CD4-positive, alpha-beta T cell (primary cell): ENCODE measurements around the gene FCHSD1. TPM values are rescaled to one million over a fixed set of nuclear protein-coding genes. Genes with fewer than 3 reads are reported as not detected.
A peak's percentile ranks its signal among the peaks of the same experiment; 100 is the strongest.

Experiments used
- ATAC-seq: fragments of 200-7000 bp; cut with Tn5 transposase; one replicate; pipeline ENCODE4 v1.10.0; 2022; ENCODE audit warnings: mild to moderate bottlenecking; ENCODE audit not compliant: poor library complexity
- CTCF ChIA-PET: fragments of 350-600 bp; sonication (Branson Sonifier 250); formaldehyde crosslinking; loops from one replicate; lab custom pipeline; 2021; ENCODE audit warnings: antibody characterized with exemption, inconsistent platforms; lab: Charles Lee
- POLR2A ChIA-PET: fragments of 350-600 bp; sonication (Branson Sonifier 250); formaldehyde crosslinking; loops from one replicate; lab custom pipeline; 2021; ENCODE audit warnings: antibody characterized with exemption, inconsistent platforms; lab: Charles Lee
- DNase-seq, 14 experiments: peaks; one replicate each; pipeline ENCODE4 v3.0.0-alpha.2; 2013 to 2020; ENCODE audit warnings: mixed read lengths in 2 of 14
- H3K27ac ChIP-seq, 2 donors: one replicate each; pipeline versions ENCODE4 v1.5.1 to v1.7.0; 2013; ENCODE audit warnings: low read length in 2 of 2, low read depth in 1 of 2, mild to moderate bottlenecking in 1 of 2
- H3K27me3 ChIP-seq, 2 experiments: 1 replicate in 1 of 2; 2 replicates in 1 of 2; pipeline versions ENCODE4 v1.6.1 to v1.7.0; 2013; ENCODE audit warnings: low read length in 2 of 2, control low read depth in 1 of 2, mild to moderate bottlenecking in 1 of 2, moderate library complexity in 1 of 2; ENCODE audit not compliant: insufficient read depth in 2 of 2, control insufficient read depth in 1 of 2
- H3K36me3 ChIP-seq: one replicate; pipeline ENCODE4 v1.6.1; 2013; ENCODE audit warnings: low read length, control low read depth; ENCODE audit not compliant: insufficient read depth
- H3K4me1 ChIP-seq: one replicate; pipeline ENCODE4 v1.6.1; 2013; ENCODE audit warnings: low read length, control low read depth; ENCODE audit not compliant: insufficient read depth
- H3K4me3 ChIP-seq: one replicate; pipeline ENCODE4 v1.5.1; 2013; ENCODE audit warnings: mild to moderate bottlenecking, low read length, moderate library complexity
- H3K9me3 ChIP-seq, 2 experiments: 1 replicate in 1 of 2; 2 replicates in 1 of 2; pipeline versions ENCODE4 v1.6.1 to v1.7.0; 2013; ENCODE audit warnings: low read length in 2 of 2, mild to moderate bottlenecking in 2 of 2, control low read depth in 1 of 2, moderate library complexity in 1 of 2; ENCODE audit not compliant: control insufficient read depth in 1 of 2, insufficient read depth in 1 of 2
- H3K27ac Mint-ChIP-seq: one replicate; pipeline ENCODE4 v1.8.0; 2020; ENCODE audit warnings: mixed read lengths
- H3K27me3 Mint-ChIP-seq: one replicate; pipeline ENCODE4 v1.8.0; 2021; ENCODE audit warnings: mixed read lengths
- H3K36me3 Mint-ChIP-seq: one replicate; pipeline ENCODE4 v1.8.0; 2021; ENCODE audit warnings: low read depth, mixed read lengths
- H3K4me1 Mint-ChIP-seq: one replicate; pipeline ENCODE4 v1.8.0; 2021; ENCODE audit warnings: low read depth, mixed read lengths
- H3K4me3 Mint-ChIP-seq: one replicate; pipeline ENCODE4 v1.8.0; 2020; ENCODE audit warnings: mild to moderate bottlenecking, mixed read lengths
- H3K9me3 Mint-ChIP-seq: one replicate; pipeline ENCODE4 v1.8.0; 2020; ENCODE audit warnings: mixed read lengths
- intact Hi-C, 2 experiments: fragments of 100-400 bp; cut with DNase I in 1 of 2; cut with micrococcal nuclease in 1 of 2; formaldehyde crosslinking; loops; one replicate each; pipeline versions ENCODE4 v1.15.1 to v1.9.0; 2023 to 2025; cut with DNase I, micrococcal nuclease
- total RNA-seq, 174 experiments: library from RNA in 2 of 174; stranded (reverse) in 2 of 174; gene quantifications; one replicate each; pipeline ENCODE4 v1.2.3 and lab custom pipeline; 2021 to 2026
- TF ChIP-seq, protein P1 (sequence below): fragments of 200-600 bp; IDR thresholded peaks from one replicate; pipeline ENCODE4 v1.8.0; 2022; ENCODE audit warnings: antibody characterized with exemption, mild to moderate bottlenecking

The FCHSD1 gene
- total RNA-seq, 2 experiments from 2014 or later = 79.8 to 86.8 TPM

DNA sequence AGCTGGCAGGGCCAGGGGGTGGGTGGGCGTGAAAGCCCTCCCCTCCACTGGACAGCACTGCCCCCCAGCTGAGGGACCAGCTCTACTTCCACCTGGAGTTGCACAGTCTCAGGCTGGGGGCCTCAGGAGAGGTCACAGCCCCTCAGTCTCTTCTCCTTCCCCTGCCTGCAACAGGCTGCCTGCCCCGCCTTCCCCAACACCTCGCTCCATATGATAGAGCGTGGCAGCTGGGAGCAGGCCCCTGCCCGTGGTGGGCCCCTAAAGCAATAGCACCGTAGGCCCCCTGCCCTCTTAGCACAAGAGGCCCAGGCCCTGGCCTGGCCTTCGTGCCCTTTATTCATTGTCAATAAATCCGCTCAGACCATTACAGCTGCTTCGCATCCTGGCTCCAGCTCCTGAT, 10.5 kb downstream of the FCHSD1 start:
- POLR2A ChIA-PET = interaction anchor here (1.2 kb wide), 1 partner anchor 10 kb away, joined by 3 read pairs; no protein-coding TSS in a partner anchor
- H3K9me3 ChIP-seq = no peaks in the 10 kb centered on the region
- H3K4me1 Mint-ChIP-seq = peaks cover 14% of the 10 kb centered on the region
- no peak overlapping the region for H3K4me3 ChIP-seq
- TF ChIP-seq, protein P1, sequence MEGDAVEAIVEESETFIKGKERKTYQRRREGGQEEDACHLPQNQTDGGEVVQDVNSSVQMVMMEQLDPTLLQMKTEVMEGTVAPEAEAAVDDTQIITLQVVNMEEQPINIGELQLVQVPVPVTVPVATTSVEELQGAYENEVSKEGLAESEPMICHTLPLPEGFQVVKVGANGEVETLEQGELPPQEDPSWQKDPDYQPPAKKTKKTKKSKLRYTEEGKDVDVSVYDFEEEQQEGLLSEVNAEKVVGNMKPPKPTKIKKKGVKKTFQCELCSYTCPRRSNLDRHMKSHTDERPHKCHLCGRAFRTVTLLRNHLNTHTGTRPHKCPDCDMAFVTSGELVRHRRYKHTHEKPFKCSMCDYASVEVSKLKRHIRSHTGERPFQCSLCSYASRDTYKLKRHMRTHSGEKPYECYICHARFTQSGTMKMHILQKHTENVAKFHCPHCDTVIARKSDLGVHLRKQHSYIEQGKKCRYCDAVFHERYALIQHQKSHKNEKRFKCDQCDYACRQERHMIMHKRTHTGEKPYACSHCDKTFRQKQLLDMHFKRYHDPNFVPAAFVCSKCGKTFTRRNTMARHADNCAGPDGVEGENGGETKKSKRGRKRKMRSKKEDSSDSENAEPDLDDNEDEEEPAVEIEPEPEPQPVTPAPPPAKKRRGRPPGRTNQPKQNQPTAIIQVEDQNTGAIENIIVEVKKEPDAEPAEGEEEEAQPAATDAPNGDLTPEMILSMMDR = no peak
- H3K4me3 Mint-ChIP-seq = peak overlapping the region; percentile 48
- no peaks in the 10 kb centered on the region for H3K27me3 ChIP-seq
- H3K27ac Mint-ChIP-seq = peak overlapping the region; percentile 21
- no peak for ATAC-seq
- no peak for DNase-seq
- intact Hi-C loops = no loop called here
- H3K4me1 ChIP-seq = peaks cover 26% of the 10 kb centered on the region
- peaks cover 45% of the 10 kb centered on the region for H3K36me3 Mint-ChIP-seq
- no peaks in the 10 kb centered on the region for H3K27me3 Mint-ChIP-seq
- peaks cover 49% of the 10 kb centered on the region for H3K36me3 ChIP-seq
- CTCF ChIA-PET = interaction anchor here (1.4 kb wide), 1 partner anchor 9 kb away, joined by 3 read pairs; no protein-coding TSS in a partner anchor
- H3K27ac ChIP-seq = no peak overlapping the region
- H3K9me3 Mint-ChIP-seq = no peaks in the 10 kb centered on the region

DNA sequence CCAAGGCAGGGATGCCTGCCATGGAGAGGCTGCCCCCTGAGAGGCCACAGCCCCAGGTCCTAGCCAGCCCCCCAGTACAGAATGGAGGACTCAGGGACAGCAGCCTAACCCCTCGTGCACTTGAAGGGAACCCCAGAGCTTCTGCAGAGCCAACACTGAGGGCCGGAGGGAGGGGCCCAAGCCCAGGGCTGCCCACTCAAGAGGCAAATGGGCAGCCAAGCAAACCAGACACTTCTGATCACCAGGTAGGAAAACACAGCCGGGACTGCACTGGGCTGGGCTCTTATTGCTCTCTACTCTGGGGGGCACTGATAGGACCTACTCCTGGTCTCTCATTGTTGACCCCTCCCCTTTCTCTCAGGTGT, 11.2 kb downstream of the FCHSD1 start:
- peaks cover 21% of the 10 kb centered on the region for H3K4me1 Mint-ChIP-seq
- Histone ChIP-seq H3K36me3 (peaks cover 44% of the 10 kb centered on the region), H3K4me3 (no peak overlapping the region), H3K27ac (no peak overlapping the region), H3K9me3 (no peaks in the 10 kb centered on the region), H3K4me1 (peaks cover 32% of the 10 kb centered on the region), H3K27me3 (no peaks in the 10 kb centered on the region)
- TF ChIP-seq, protein P1 = no peak
- DNase-seq = no peak
- peaks cover 46% of the 10 kb centered on the region for H3K36me3 Mint-ChIP-seq
- POLR2A ChIA-PET = no interaction called here
- no peaks in the 10 kb centered on the region for H3K9me3 Mint-ChIP-seq
- peak overlapping the region; percentile 15 for H3K4me3 Mint-ChIP-seq
- no peaks in the 10 kb centered on the region for H3K27me3 Mint-ChIP-seq
- intact Hi-C loops = no loop called here
- ATAC-seq = no peak
- CTCF ChIA-PET = no interaction called here
- H3K27ac Mint-ChIP-seq = no peak overlapping the region

DNA sequence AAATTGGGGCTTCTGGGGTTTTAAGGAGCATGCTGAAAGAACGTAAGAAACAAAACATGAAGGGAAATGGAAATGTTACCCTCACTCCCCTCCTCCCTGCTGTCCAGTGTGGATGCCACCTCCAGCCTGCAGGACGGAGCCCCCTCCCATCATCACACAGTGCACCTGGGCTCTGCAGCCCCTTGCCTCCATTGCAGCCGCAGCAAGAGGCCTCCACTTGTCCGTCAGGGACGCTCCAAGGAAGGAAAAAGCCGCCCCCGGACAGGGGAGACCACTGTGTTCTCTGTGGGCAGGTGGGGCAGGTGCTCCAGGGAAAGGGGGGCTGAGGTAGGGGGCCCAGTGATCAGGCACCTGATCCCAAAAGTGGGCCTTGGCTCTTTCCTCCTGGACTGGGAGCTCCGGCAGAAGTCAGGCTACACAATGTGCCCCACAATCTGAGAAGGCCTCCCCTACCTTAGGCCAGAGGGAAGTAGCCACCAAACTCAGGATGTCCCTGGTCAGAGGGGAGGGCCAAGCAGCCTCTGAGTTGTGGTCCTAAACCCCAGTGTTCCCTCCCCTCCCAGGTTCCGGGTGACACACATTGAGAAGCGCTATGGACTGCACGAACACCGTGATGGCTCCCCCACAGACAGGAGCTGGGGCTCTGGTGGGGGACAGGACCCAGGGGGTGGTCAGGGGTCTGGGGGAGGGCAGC, 11.7 kb downstream of the FCHSD1 start:
- Histone ChIP-seq H3K9me3 (no peaks in the 10 kb centered on the region), H3K27ac (no peak overlapping the region), H3K4me1 (peaks cover 38% of the 10 kb centered on the region), H3K4me3 (no peak overlapping the region), H3K36me3 (peaks cover 42% of the 10 kb centered on the region), H3K27me3 (no peaks in the 10 kb centered on the region)
- DNase-seq (no peak), ATAC-seq (no peak)
- POLR2A ChIA-PET = interaction anchor here (4.7 kb wide), 1 partner anchor 12 kb away, joined by 73 read pairs; the partner anchor contains the start of gene FCHSD1
- no peaks in the 10 kb centered on the region for H3K27me3 Mint-ChIP-seq
- H3K27ac Mint-ChIP-seq = peak overlapping the region; percentile 89
- H3K4me3 Mint-ChIP-seq = no peak overlapping the region
- intact Hi-C loops = loop anchor here in 1 of 2 experiments (5.0 kb wide), 1 partner anchor 47 kb away; no protein-coding TSS in a partner anchor
- H3K36me3 Mint-ChIP-seq = peaks cover 42% of the 10 kb centered on the region
- peaks cover 26% of the 10 kb centered on the region for H3K4me1 Mint-ChIP-seq
- H3K9me3 Mint-ChIP-seq = no peaks in the 10 kb centered on the region
- TF ChIP-seq, protein P1 = no peak
- CTCF ChIA-PET = interaction anchor here (3.1 kb wide), 1 partner anchor 46 kb away, joined by 28 read pairs; no protein-coding TSS in a partner anchor
